Measurements from ENCODE around the gene CBX6. TPM values are rescaled to one million over a fixed set of nuclear protein-coding genes. Genes with fewer than 3 reads are reported as not detected.

Gene CBX6
- total and polyA plus RNA-seq, 4 donors, result 14.6 to 79.2 (median 23.3) TPM

- ATAC-seq (ENCODE audit: insufficient read depth, low FRiP score), result no peak
- 96 to 99% methylated on average over 5 of the region's 5 CpGs for WGBS, 2 donors
Measured at GRCh38 chr22:38834991-38835390, 37.0 kb downstream of the CBX6 start.

DNA sequence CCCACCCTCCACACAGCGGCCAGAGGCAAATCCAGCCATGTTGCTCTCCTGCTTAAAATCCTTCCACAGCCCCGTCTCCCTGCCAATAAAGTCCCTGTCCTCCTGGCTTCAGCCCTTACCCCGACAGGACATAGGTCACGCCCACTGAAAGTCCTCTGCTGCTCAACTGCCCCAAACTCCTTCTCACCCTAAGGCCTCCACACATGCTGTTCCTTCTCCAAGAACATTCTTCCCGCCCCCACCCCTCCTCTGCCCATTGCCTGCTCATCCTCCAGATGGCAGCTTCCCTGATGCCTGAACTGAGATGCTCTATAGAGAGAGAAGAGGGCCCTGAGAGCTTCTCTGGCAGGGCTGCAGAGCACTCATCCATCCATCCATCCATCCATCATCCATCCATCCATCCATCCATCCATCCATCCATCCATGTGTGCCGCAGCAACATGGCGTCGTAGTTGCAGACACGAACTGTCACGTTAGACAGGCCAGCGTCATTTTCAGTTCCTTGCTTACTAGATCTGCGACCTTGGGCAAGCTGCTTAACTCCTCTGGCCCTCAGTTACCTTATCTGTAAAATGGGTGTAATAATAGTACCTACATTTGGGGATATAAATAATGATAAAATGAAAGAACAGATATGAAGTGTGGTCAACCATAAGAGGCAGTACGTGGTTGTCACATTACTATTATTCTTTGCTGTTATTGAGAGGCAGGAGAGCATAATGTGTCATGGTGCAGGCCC is 37.6 kb downstream of the CBX6 start:
- Histone ChIP-seq H3K4me3 (no peak overlapping the region), H3K4me1 (ENCODE audit: control insufficient read depth in 5 of 5, insufficient read depth in 5 of 5, low read length in 5 of 5) (peaks cover 0 to 21% (median 0%) of the 10 kb centered on the region in 5 donors), H3K27me3 (ENCODE audit: control insufficient read depth in 3 of 3, insufficient read depth in 3 of 3, low read length in 2 of 3) (no peaks in the 10 kb centered on the region), H3K9ac (ENCODE audit: insufficient read depth in 1 of 2, low read length in 2 of 2) (no peak overlapping the region), H3K9me3 (ENCODE audit: control insufficient read depth in 4 of 4, insufficient read depth in 3 of 4, low read length in 3 of 4) (no peaks in the 10 kb centered on the region), H3K27ac (ENCODE audit: low read depth in 1 of 2, low read length in 1 of 2) (no peak overlapping the region), H3K36me3 (ENCODE audit: control insufficient read depth in 4 of 4, insufficient read depth in 4 of 4, low read length in 4 of 4) (no peaks in the 10 kb centered on the region)
- DNase-seq (no peak), ATAC-seq (ENCODE audit: insufficient read depth, low FRiP score) (no peak)
- 85 to 92% methylated on average over 13 of the region's 13 CpGs for WGBS, 2 donors
- no peak for TF ChIP-seq CTCF (IDR thresholded peaks at IDR 0.05; ENCODE audit: control extremely low read depth, extremely low read depth)

More at GRCh38 chr22:38834991-38835390, 37.0 kb downstream of the CBX6 start:
- no peaks in the 10 kb centered on the region for H3K36me3 ChIP-seq (ENCODE audit: control insufficient read depth in 4 of 4, insufficient read depth in 4 of 4, low read length in 4 of 4)
- H3K27ac ChIP-seq (ENCODE audit: low read depth in 1 of 2, low read length in 1 of 2), result no peak overlapping the region
- H3K4me1 ChIP-seq (ENCODE audit: control insufficient read depth in 5 of 5, insufficient read depth in 5 of 5, low read length in 5 of 5), result peaks cover 0 to 21% (median 0%) of the 10 kb centered on the region in 5 donors
- no peaks in the 10 kb centered on the region for H3K9me3 ChIP-seq (ENCODE audit: control insufficient read depth in 4 of 4, insufficient read depth in 3 of 4, low read length in 3 of 4)
- no peak for TF ChIP-seq CTCF (IDR thresholded peaks at IDR 0.05; ENCODE audit: control extremely low read depth, extremely low read depth)
- DNase-seq, result no peak
- no peak overlapping the region for H3K9ac ChIP-seq (ENCODE audit: insufficient read depth in 1 of 2, low read length in 2 of 2)
- no peaks in the 10 kb centered on the region for H3K27me3 ChIP-seq (ENCODE audit: control insufficient read depth in 3 of 3, insufficient read depth in 3 of 3, low read length in 2 of 3)
- H3K4me3 ChIP-seq, result no peak overlapping the region

GRCh38 chr22:38833061-38833460 is 39.0 kb downstream of the CBX6 start:
- H3K27me3 ChIP-seq (ENCODE audit: control insufficient read depth in 3 of 3, insufficient read depth in 3 of 3, low read length in 2 of 3), result no peaks in the 10 kb centered on the region
- no peak for TF ChIP-seq CTCF (IDR thresholded peaks at IDR 0.05; ENCODE audit: control extremely low read depth, extremely low read depth)
- DNase-seq, result no peak
- H3K4me3 ChIP-seq, result no peak overlapping the region
- WGBS, 2 donors, result 77 to 82% methylated on average over 3 of the region's 3 CpGs
- no peak for ATAC-seq (ENCODE audit: insufficient read depth, low FRiP score)
- H3K36me3 ChIP-seq (ENCODE audit: control insufficient read depth in 4 of 4, insufficient read depth in 4 of 4, low read length in 4 of 4), result no peaks in the 10 kb centered on the region
- H3K9ac ChIP-seq (ENCODE audit: insufficient read depth in 1 of 2, low read length in 2 of 2), result no peak overlapping the region
- H3K9me3 ChIP-seq (ENCODE audit: control insufficient read depth in 4 of 4, insufficient read depth in 3 of 4, low read length in 3 of 4), result no peaks in the 10 kb centered on the region
- peaks cover 0 to 16% (median 0%) of the 10 kb centered on the region in 5 donors for H3K4me1 ChIP-seq (ENCODE audit: control insufficient read depth in 5 of 5, insufficient read depth in 5 of 5, low read length in 5 of 5)
- no peak overlapping the region for H3K27ac ChIP-seq (ENCODE audit: low read depth in 1 of 2, low read length in 1 of 2)
